ENCODE results near the gene HPS1.

Gene HPS1

GRCh38 chr10:98433881-98434732 lies 12.6 kb downstream of the HPS1 start:
- in situ Hi-C loops (cut with HindIII; ENCODE audit: low sequenced_read_pairs): no loop called here

- in situ Hi-C loops (cut with HindIII; ENCODE audit: low sequenced_read_pairs): no loop called here
These were observed 13.4 kb downstream of the HPS1 start for GRCh38 chr10:98433371-98433770.

- in situ Hi-C loops (cut with HindIII; ENCODE audit: low sequenced_read_pairs): no loop called here
These were observed 14.4 kb downstream of the HPS1 start for GRCh38 chr10:98432330-98432729.

- in situ Hi-C loops (cut with HindIII; ENCODE audit: low sequenced_read_pairs): no loop called here
These were observed 15.7 kb downstream of the HPS1 start for GRCh38 chr10:98431016-98431415.

- in situ Hi-C loops (cut with HindIII; ENCODE audit: low sequenced_read_pairs): no loop called here
These were observed 16.3 kb downstream of the HPS1 start for GRCh38 chr10:98430427-98430826.

GRCh38 chr10:98429320-98430072 lies 17.2 kb downstream of the HPS1 start:
- in situ Hi-C loops (cut with HindIII; ENCODE audit: low sequenced_read_pairs): no loop called here

- in situ Hi-C loops (cut with HindIII; ENCODE audit: low sequenced_read_pairs): no loop called here
These were observed 19.7 kb downstream of the HPS1 start for GRCh38 chr10:98427011-98427515.

- in situ Hi-C loops (cut with HindIII; ENCODE audit: low sequenced_read_pairs): no loop called here
These were observed 21.0 kb downstream of the HPS1 start for GRCh38 chr10:98425511-98426352.

- in situ Hi-C loops (cut with HindIII; ENCODE audit: low sequenced_read_pairs): no loop called here
These were observed 22.2 kb downstream of the HPS1 start for GRCh38 chr10:98424295-98425254.

GRCh38 chr10:98423691-98424120 lies 23.0 kb downstream of the HPS1 start:
- in situ Hi-C loops (cut with HindIII; ENCODE audit: low sequenced_read_pairs): no loop called here

GRCh38 chr10:98422182-98422581 lies 24.6 kb downstream of the HPS1 start:
- in situ Hi-C loops (cut with HindIII; ENCODE audit: low sequenced_read_pairs): no loop called here

GRCh38 chr10:98420786-98421185 lies 25.9 kb downstream of the HPS1 start:
- in situ Hi-C loops (cut with HindIII; ENCODE audit: low sequenced_read_pairs): no loop called here

GRCh38 chr10:98419469-98420261 lies 27.1 kb downstream of the HPS1 start:
- in situ Hi-C loops (cut with HindIII; ENCODE audit: low sequenced_read_pairs): no loop called here

GRCh38 chr10:98418665-98419468 lies 27.9 kb downstream of the HPS1 start:
- in situ Hi-C loops (cut with HindIII; ENCODE audit: low sequenced_read_pairs): no loop called here

GRCh38 chr10:98417973-98418664 lies 28.6 kb downstream of the HPS1 start:
- in situ Hi-C loops (cut with HindIII; ENCODE audit: low sequenced_read_pairs): no loop called here

- in situ Hi-C loops (cut with HindIII; ENCODE audit: low sequenced_read_pairs): no loop called here
These were observed 29.2 kb downstream of the HPS1 start for GRCh38 chr10:98417481-98417959.

- in situ Hi-C loops (cut with HindIII; ENCODE audit: low sequenced_read_pairs): no loop called here
These were observed 29.9 kb downstream of the HPS1 start for GRCh38 chr10:98416606-98417388.

Data from endothelial cell of hepatic sinusoid (primary cell).